Gastrocnemius medialis (tissue), 4 donors: ENCODE results near the gene AKR1B15. TPM values are rescaled to one million over a fixed set of nuclear protein-coding genes. Genes with fewer than 3 reads are reported as not detected.

Experiments
- ATAC-seq, 2 donors: fragments of 150-250 bp; one replicate each; pipeline ENCODE4 v1.9.1; 2016
- DNase-seq, 2 donors: peaks; one replicate each; pipeline ENCODE4 v3.0.0-alpha.2; 2019
- H3K27ac ChIP-seq, 4 donors: fragments of 200-600 bp; sonication (generic); 1 replicate in 1 of 4; 2 replicates in 3 of 4; pipeline ENCODE4 v1.5.1; 2016 to 2018; ENCODE audit warnings: mild to moderate bottlenecking in 2 of 4, moderate library complexity in 1 of 4
- H3K27me3 ChIP-seq, 3 donors: fragments of 200-600 bp; sonication (generic) in 2 of 3; 1 replicate in 1 of 3; 2 replicates in 2 of 3; pipeline versions ENCODE4 v1.5.1 to v1.6.0; 2016 to 2019; ENCODE audit warnings: mild to moderate bottlenecking in 1 of 3, moderate library complexity in 1 of 3
- H3K36me3 ChIP-seq, 2 donors: fragments of 200-600 bp; sonication (generic) in 1 of 2; one replicate each; pipeline ENCODE4 v1.5.1; 2017 to 2018
- H3K4me1 ChIP-seq, 2 donors: fragments of 200-600 bp; sonication (generic) in 1 of 2; one replicate each; pipeline ENCODE4 v1.5.1; 2016 to 2017; ENCODE audit warnings: mild to moderate bottlenecking in 2 of 2
- H3K4me3 ChIP-seq, 4 donors: fragments of 200-600 bp; sonication (generic) in 3 of 4; 1 replicate in 1 of 4; 2 replicates in 3 of 4; pipeline ENCODE4 v1.5.1; 2016 to 2019; ENCODE audit warnings: mild to moderate bottlenecking in 2 of 4
- H3K9me3 ChIP-seq, 3 donors: fragments of 200-600 bp; sonication (generic) in 2 of 3; 1 replicate in 1 of 3; 2 replicates in 2 of 3; pipeline ENCODE4 v1.5.1; 2016 to 2019
- CTCF ChIP-seq, 5 experiments: fragments of 450-650 bp in 3 of 5; fragments of 200-600 bp in 2 of 5; sonication (generic) in 2 of 5; IDR thresholded peaks in 4 of 5; conservative IDR thresholded peaks in 1 of 5; 1 replicate in 4 of 5; 2 replicates in 1 of 5; pipeline ENCODE4 v1.5.1; 2016 to 2019; ENCODE audit warnings: antibody characterized with exemption in 5 of 5, mild to moderate bottlenecking in 3 of 5, moderate library complexity in 3 of 5
- POLR2A ChIP-seq, 2 donors: fragments of 450-650 bp; IDR thresholded peaks; one replicate each; pipeline ENCODE4 v1.6.1; 2017; ENCODE audit warnings: antibody characterized with exemption in 2 of 2, mild to moderate bottlenecking in 2 of 2, moderate library complexity in 2 of 2
- in situ Hi-C, 4 donors: fragments of 200-750 bp; cut with MboI; loops; one replicate each; pipeline versions ENCODE4 v1.15.0 to v1.8.0; 2017; ENCODE audit warnings: low sequenced_read_pairs in 4 of 4
- intact Hi-C: fragments of 100-400 bp; cut with DNase I; formaldehyde crosslinking; loops from one replicate; pipeline ENCODE4 v1.15.1; 2023; ENCODE audit warnings: low total_unique reads
- total RNA-seq, 4 donors: library from RNA; depleted of rRNA; stranded (reverse); fragments of >200 nt; gene quantifications; one replicate each; pipeline versions ENCODE4 v1.1.0 to v1.2.3, GENCODE V29; 2016

AKR1B15 gene
- total RNA-seq, 4 donors from 2014 or later, result 1.9 to 77.5 (median 10.3) TPM

GRCh38 chr7:134532954-134533218 is 16.0 kb upstream of the AKR1B15 start:
- H3K27me3 ChIP-seq, result no peaks in the 10 kb centered on the region
- ATAC-seq (peak; percentile 0 to 2), DNase-seq (no peak)
- no peaks in the 10 kb centered on the region for H3K36me3 ChIP-seq
- TF ChIP-seq POLR2A (IDR thresholded peaks at IDR 0.05), result no peak
- TF ChIP-seq CTCF (IDR thresholded peaks at IDR 0.05 in 4 of 5, conservative IDR thresholded peaks at IDR 0.05 in 1 of 5), result no peak
- H3K4me3 ChIP-seq, result no peak overlapping the region
- in situ Hi-C loops, result no loop called here
- H3K27ac ChIP-seq, result peak overlapping the region; percentile 88 to 92 (median 90)
- peaks cover 55 to 76% of the 10 kb centered on the region in 2 donors for H3K4me1 ChIP-seq
- intact Hi-C loops, result loop anchor here (1.0 to 5.0 kb wide), 3 partner anchors 14 to 634 kb away; no protein-coding TSS in a partner anchor
- H3K9me3 ChIP-seq, result no peaks in the 10 kb centered on the region

- peak; percentile 82 to 83 for ATAC-seq
- peak; percentile 81 to 86 for DNase-seq
- Histone ChIP-seq H3K4me1 (peaks cover 51 to 71% of the 10 kb centered on the region in 2 donors), H3K27me3 (no peaks in the 10 kb centered on the region), H3K4me3 (no peak overlapping the region), H3K27ac (peak overlapping the region; percentile 88 to 92 (median 90)), H3K9me3 (no peaks in the 10 kb centered on the region), H3K36me3 (no peaks in the 10 kb centered on the region)
- TF ChIP-seq POLR2A (IDR thresholded peaks at IDR 0.05), result no peak
- TF ChIP-seq CTCF (IDR thresholded peaks at IDR 0.05 in 4 of 5, conservative IDR thresholded peaks at IDR 0.05 in 1 of 5), result no peak
- in situ Hi-C loops, result no loop called here
- intact Hi-C loops, result loop anchor here (1.0 to 5.0 kb wide), 3 partner anchors 14 to 634 kb away; no protein-coding TSS in a partner anchor
Measured at GRCh38 chr7:134533288-134533771, 15.6 kb upstream of the AKR1B15 start.

GRCh38 chr7:134534633-134535032 is 14.3 kb upstream of the AKR1B15 start:
- H3K27ac ChIP-seq, result peak overlapping the region; percentile 88 to 92 (median 90)
- no peak for TF ChIP-seq CTCF (IDR thresholded peaks at IDR 0.05 in 4 of 5, conservative IDR thresholded peaks at IDR 0.05 in 1 of 5)
- no peak for TF ChIP-seq POLR2A (IDR thresholded peaks at IDR 0.05)
- in situ Hi-C loops (no loop called here), intact Hi-C loops (loop anchor here (5.0 kb wide), 1 partner anchor 633 kb away; no protein-coding TSS in a partner anchor)
- no peaks in the 10 kb centered on the region for H3K27me3 ChIP-seq
- DNase-seq, result no peak
- no peaks in the 10 kb centered on the region for H3K9me3 ChIP-seq
- no peak for ATAC-seq
- peaks cover 0 to 7% of the 10 kb centered on the region in 2 donors for H3K36me3 ChIP-seq
- H3K4me1 ChIP-seq, result peaks cover 46 to 62% of the 10 kb centered on the region in 2 donors
- no peak overlapping the region for H3K4me3 ChIP-seq

GRCh38 chr7:134535272-134535918 is 13.5 kb upstream of the AKR1B15 start:
- Histone ChIP-seq H3K36me3 (peaks cover 0 to 7% of the 10 kb centered on the region in 2 donors), H3K9me3 (no peaks in the 10 kb centered on the region), H3K4me3 (no peak overlapping the region), H3K27ac (peak overlapping the region; percentile 88 to 92 (median 90)), H3K27me3 (no peaks in the 10 kb centered on the region), H3K4me1 (peaks cover 46 to 55% of the 10 kb centered on the region in 2 donors)
- peak; percentile 52 to 74 for ATAC-seq
- peak; percentile 49 to 58 for DNase-seq
- TF ChIP-seq CTCF (IDR thresholded peaks at IDR 0.05 in 4 of 5, conservative IDR thresholded peaks at IDR 0.05 in 1 of 5) (no peak), POLR2A (IDR thresholded peaks at IDR 0.05) (no peak)
- in situ Hi-C loops (no loop called here), intact Hi-C loops (no loop called here)
